Sigmoid colon (tissue), 7 donors: ENCODE data around the gene MRM2. TPM values are rescaled to one million over a fixed set of nuclear protein-coding genes. Genes with fewer than 3 reads are reported as not detected.

Experiments used
- DNase-seq: peaks from one replicate; pipeline ENCODE4 v3.0.0-alpha.2; 2019
- H3K27ac ChIP-seq, 4 donors: fragments of 200-600 bp; sonication (generic); one replicate each; pipeline ENCODE4 v1.5.1; 2016 to 2019; ENCODE audit warnings: mild to moderate bottlenecking in 1 of 4
- H3K27me3 ChIP-seq, 3 donors: fragments of 200-600 bp; sonication (generic); one replicate each; pipeline ENCODE4 v1.5.1; 2019; ENCODE audit warnings: mild to moderate bottlenecking in 1 of 3
- H3K36me3 ChIP-seq, 4 donors: fragments of 200-600 bp; sonication (generic); one replicate each; pipeline ENCODE4 v1.5.1; 2016 to 2019
- H3K4me1 ChIP-seq, 4 donors: fragments of 200-600 bp; sonication (generic); one replicate each; pipeline ENCODE4 v1.5.1; 2017 to 2019
- H3K4me3 ChIP-seq, 4 donors: fragments of 200-600 bp; sonication (generic); one replicate each; pipeline ENCODE4 v1.5.1; 2017 to 2019; ENCODE audit warnings: mild to moderate bottlenecking in 2 of 4, moderate library complexity in 1 of 4
- H3K9me3 ChIP-seq, 4 donors: fragments of 200-600 bp in 3 of 4; sonication (generic) in 3 of 4; one replicate each; pipeline versions ENCODE4 v1.5.1 to v1.6.1; 2013 to 2019
- EP300 ChIP-seq, 4 donors: sonication (generic); formaldehyde crosslinking; IDR thresholded peaks; one replicate each; pipeline ENCODE4 v1.6.1; 2017; ENCODE audit warnings: antibody characterized with exemption in 4 of 4
- POLR2A ChIP-seq, 2 donors: fragments of 450-650 bp; IDR thresholded peaks; one replicate each; pipeline ENCODE4 v1.6.1; 2016; ENCODE audit warnings: antibody characterized with exemption in 2 of 2, mild to moderate bottlenecking in 2 of 2, moderate library complexity in 2 of 2
- POLR2AphosphoS5 ChIP-seq, 4 donors: sonication (generic); formaldehyde crosslinking; IDR thresholded peaks; one replicate each; pipeline ENCODE4 v1.6.1; 2017; ENCODE audit warnings: antibody characterized with exemption in 4 of 4
- WGBS, 2 donors: extraction: QIAGEN DNeasy Blood & Tissue Kit; methylation state at CpG; one replicate each; pipeline ENCODE4 v1.1.7; 2013; 5-methylcytosine and 5-hydroxymethylcytosine counted together
- intact Hi-C: fragments of 100-400 bp; cut with DNase I; formaldehyde crosslinking; loops from one replicate; pipeline ENCODE4 v1.15.1; 2023
- polyA plus RNA-seq, 3 donors: library from polyadenylated mRNA; stranded (reverse); fragments of 200-250 nt; gene quantifications; one replicate each; pipeline ENCODE4 v1.2.3, GENCODE V29; 2013
- total RNA-seq, 4 donors: library from RNA; depleted of rRNA; stranded (reverse); fragments of >200 nt; gene quantifications; one replicate each; pipeline ENCODE4 v1.1.0, GENCODE V29; 2016
- TF ChIP-seq, protein P1 (sequence below), 4 experiments: fragments of 450-650 bp in 3 of 4; fragments of 200-600 bp in 1 of 4; IDR thresholded peaks; one replicate each; pipeline ENCODE4 v1.5.1; 2016 to 2019; ENCODE audit warnings: antibody characterized with exemption in 4 of 4, mild to moderate bottlenecking in 3 of 4, moderate library complexity in 2 of 4
- donor health status: healthy with polysubstance abuse.
- donor health status: Bipolar disorder and iron deficiency.
- donor health status: healthy.

Gene MRM2
- total and polyA plus RNA-seq, 7 donors = 12.6 to 25.0 (median 18.5) TPM

DNA sequence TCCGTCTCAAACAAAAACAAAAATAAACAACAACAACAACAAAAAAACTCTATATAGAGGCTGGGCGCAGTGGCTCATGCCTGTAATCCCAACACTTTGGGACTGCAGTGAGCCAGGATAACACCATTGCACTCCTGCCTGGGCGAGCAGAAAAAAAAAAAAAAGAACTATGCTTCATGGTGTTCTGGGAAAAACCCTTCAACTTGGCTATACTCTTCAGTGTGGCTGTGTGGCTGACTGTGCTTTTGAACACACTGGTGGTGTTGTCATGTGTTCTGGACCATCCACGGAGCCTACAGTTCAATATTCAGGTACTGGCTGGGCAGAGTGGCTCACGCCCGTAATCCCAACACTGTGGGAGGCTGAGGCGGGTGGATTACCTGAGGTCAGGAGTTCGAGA, 45.7 kb upstream of the MRM2 start:
- Histone ChIP-seq H3K36me3 (no peaks in the 10 kb centered on the region), H3K4me3 (no peak overlapping the region), H3K9me3 (no peaks in the 10 kb centered on the region), H3K27me3 (no peaks in the 10 kb centered on the region), H3K4me1 (no peaks in the 10 kb centered on the region), H3K27ac (no peak overlapping the region)
- DNase-seq = no peak
- TF ChIP-seq POLR2AphosphoS5 (IDR thresholded peaks at IDR 0.05) (no peak), POLR2A (IDR thresholded peaks at IDR 0.05) (no peak), EP300 (IDR thresholded peaks at IDR 0.05) (no peak)
- TF ChIP-seq, protein P1, sequence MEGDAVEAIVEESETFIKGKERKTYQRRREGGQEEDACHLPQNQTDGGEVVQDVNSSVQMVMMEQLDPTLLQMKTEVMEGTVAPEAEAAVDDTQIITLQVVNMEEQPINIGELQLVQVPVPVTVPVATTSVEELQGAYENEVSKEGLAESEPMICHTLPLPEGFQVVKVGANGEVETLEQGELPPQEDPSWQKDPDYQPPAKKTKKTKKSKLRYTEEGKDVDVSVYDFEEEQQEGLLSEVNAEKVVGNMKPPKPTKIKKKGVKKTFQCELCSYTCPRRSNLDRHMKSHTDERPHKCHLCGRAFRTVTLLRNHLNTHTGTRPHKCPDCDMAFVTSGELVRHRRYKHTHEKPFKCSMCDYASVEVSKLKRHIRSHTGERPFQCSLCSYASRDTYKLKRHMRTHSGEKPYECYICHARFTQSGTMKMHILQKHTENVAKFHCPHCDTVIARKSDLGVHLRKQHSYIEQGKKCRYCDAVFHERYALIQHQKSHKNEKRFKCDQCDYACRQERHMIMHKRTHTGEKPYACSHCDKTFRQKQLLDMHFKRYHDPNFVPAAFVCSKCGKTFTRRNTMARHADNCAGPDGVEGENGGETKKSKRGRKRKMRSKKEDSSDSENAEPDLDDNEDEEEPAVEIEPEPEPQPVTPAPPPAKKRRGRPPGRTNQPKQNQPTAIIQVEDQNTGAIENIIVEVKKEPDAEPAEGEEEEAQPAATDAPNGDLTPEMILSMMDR (IDR thresholded peaks at IDR 0.05) = no peak
- intact Hi-C loops = no loop called here
- 85 to 92% methylated on average over 8 of the region's 8 CpGs for WGBS, 2 donors

DNA sequence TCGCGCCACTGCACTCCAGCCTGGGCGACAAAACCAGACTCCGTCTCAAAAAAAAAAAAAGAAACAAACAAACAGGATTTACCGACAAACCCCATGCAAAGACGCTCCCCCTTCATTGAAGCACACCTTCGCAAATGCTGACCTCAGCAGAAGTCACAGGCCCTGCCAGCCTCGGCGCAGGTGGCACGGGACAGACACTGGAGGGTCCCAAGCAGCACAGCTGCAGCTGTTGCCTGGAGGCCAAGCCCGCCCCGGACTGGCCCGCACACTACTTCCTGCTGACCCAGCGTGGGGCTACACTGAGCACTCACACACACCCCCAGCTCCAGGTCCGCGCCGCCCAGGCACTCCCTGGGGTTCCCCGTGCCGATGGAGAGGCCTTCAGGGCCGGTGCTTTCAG, 41.1 kb upstream of the MRM2 start:
- intact Hi-C loops = no loop called here
- H3K9me3 ChIP-seq = no peaks in the 10 kb centered on the region
- TF ChIP-seq EP300 (IDR thresholded peaks at IDR 0.05) (no peak), POLR2AphosphoS5 (IDR thresholded peaks at IDR 0.05) (no peak), POLR2A (IDR thresholded peaks at IDR 0.05) (no peak)
- TF ChIP-seq, protein P1 (IDR thresholded peaks at IDR 0.05) = no peak
- no peak for DNase-seq
- H3K4me3 ChIP-seq = no peak overlapping the region
- H3K36me3 ChIP-seq = no peaks in the 10 kb centered on the region
- no peak overlapping the region for H3K27ac ChIP-seq
- 95 to 97% methylated on average over 20 of the region's 20 CpGs for WGBS, 2 donors
- H3K27me3 ChIP-seq = no peaks in the 10 kb centered on the region
- peaks cover 0 to 18% (median 18%) of the 10 kb centered on the region in 4 donors for H3K4me1 ChIP-seq

DNA sequence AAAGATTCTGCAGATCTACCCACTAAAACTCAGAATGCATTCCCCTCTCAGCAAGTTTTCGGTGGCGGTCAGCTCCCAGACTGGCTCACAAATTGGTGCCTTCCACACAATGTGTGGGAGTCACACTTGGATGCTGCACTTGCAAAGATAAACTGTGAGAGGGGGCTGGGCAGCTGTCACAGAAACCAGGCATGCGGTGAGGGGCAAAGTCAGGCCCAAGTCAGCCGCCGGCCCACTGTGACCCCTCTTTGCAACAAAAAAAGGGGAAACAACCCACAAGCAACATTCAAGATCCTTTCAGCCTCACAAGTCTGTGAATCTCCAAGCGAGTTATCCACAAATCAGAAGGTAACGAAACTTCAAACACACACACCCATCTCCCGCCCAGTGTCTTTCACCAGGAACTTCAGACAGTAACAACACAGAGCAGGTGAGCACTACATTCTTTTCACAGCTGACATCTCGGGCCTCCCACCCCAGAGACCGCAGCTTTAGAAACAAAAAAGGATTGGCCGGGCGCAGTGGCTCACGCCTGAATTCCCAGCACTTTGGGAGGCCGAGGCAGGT, 40.3 kb upstream of the MRM2 start:
- no peaks in the 10 kb centered on the region for H3K9me3 ChIP-seq
- peaks cover 0 to 2% (median 0%) of the 10 kb centered on the region in 4 donors for H3K36me3 ChIP-seq
- H3K27me3 ChIP-seq = no peaks in the 10 kb centered on the region
- DNase-seq = no peak
- intact Hi-C loops = no loop called here
- peak overlapping the region in 3 of 4 donors; percentile 62 to 76 (median 63) for H3K27ac ChIP-seq
- H3K4me1 ChIP-seq = peaks cover 0 to 18% (median 18%) of the 10 kb centered on the region in 4 donors
- peak overlapping the region in 1 of 4 donors; percentile 7 for H3K4me3 ChIP-seq
- TF ChIP-seq EP300 (IDR thresholded peaks at IDR 0.05) (no peak), POLR2A (IDR thresholded peaks at IDR 0.05) (no peak), POLR2AphosphoS5 (IDR thresholded peaks at IDR 0.05) (no peak)
- TF ChIP-seq, protein P1 (IDR thresholded peaks at IDR 0.05) = no peak
- 83 to 92% methylated on average over 14 of the region's 14 CpGs for WGBS, 2 donors

DNA sequence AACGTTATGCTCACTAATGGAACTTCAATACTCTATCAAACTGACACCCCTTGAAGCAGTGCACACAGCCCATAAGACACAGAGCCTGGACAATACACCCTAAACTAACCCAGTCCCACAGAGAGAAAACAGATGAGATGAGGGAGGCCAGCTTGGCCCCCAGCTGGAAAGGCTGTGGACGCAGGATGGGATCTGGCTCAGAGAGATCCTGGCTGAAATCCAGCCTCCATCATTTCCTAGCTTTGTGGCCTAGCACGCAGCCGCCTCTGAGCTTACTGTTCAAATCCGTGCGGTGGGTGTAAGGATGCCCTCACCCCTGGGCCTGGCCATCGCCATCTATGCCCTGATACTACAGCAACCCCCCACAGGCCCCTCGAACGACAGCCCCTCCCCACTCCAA, 39.5 kb upstream of the MRM2 start:
- Histone ChIP-seq H3K4me1 (peaks cover 0 to 18% (median 18%) of the 10 kb centered on the region in 4 donors), H3K9me3 (no peaks in the 10 kb centered on the region), H3K27me3 (no peaks in the 10 kb centered on the region), H3K4me3 (peak overlapping the region in 2 of 4 donors; percentile 7 to 10), H3K36me3 (peaks cover 0 to 7% (median 0%) of the 10 kb centered on the region in 4 donors), H3K27ac (peak overlapping the region in 3 of 4 donors; percentile 62 to 76 (median 63))
- TF ChIP-seq POLR2AphosphoS5 (IDR thresholded peaks at IDR 0.05) (no peak), POLR2A (IDR thresholded peaks at IDR 0.05) (no peak), EP300 (IDR thresholded peaks at IDR 0.05) (no peak)
- TF ChIP-seq, protein P1 (IDR thresholded peaks at IDR 0.05) = no peak
- DNase-seq = peak; percentile 74
- 74 to 84% methylated on average over 9 of the region's 9 CpGs for WGBS, 2 donors
- intact Hi-C loops = no loop called here

DNA sequence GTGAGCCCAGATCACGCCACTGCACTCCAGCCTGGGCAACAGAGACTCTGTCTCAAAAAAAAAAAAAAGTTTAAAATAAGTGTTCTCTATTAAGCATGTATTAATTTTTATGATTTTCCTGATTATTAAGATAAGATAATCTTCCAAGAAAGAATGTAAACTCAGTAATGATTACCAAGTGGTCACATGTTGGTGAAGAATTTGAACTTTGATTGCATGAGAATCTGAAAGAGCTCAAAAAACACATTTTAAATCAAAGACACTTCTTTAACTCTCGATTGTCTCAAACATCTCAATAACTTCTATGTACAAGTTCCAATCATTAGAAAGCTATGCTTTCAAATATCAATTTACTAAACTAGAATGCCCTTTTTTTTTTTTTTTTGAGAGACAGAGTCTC, 38.4 kb upstream of the MRM2 start:
- Histone ChIP-seq H3K27ac (no peak overlapping the region), H3K4me3 (no peak overlapping the region), H3K27me3 (no peaks in the 10 kb centered on the region), H3K9me3 (no peaks in the 10 kb centered on the region), H3K36me3 (peaks cover 0 to 11% (median 0%) of the 10 kb centered on the region in 4 donors), H3K4me1 (peaks cover 0 to 18% (median 18%) of the 10 kb centered on the region in 4 donors)
- intact Hi-C loops = no loop called here
- TF ChIP-seq POLR2A (IDR thresholded peaks at IDR 0.05) (no peak), POLR2AphosphoS5 (IDR thresholded peaks at IDR 0.05) (no peak)
- WGBS, 2 donors = 84 to 93% methylated on average over 2 of the region's 2 CpGs
- no peak for DNase-seq
